ENCODE results near the gene UBXN7. TPM values are rescaled to one million over a fixed set of nuclear protein-coding genes. Genes with fewer than 3 reads are reported as not detected.

UBXN7 gene
- total and polyA plus RNA-seq, 2 of the 13 experiments (the other 11 are each of a cell fraction or from before 2014, with no cell fraction given), result 12.5 to 15.9 TPM

DNA sequence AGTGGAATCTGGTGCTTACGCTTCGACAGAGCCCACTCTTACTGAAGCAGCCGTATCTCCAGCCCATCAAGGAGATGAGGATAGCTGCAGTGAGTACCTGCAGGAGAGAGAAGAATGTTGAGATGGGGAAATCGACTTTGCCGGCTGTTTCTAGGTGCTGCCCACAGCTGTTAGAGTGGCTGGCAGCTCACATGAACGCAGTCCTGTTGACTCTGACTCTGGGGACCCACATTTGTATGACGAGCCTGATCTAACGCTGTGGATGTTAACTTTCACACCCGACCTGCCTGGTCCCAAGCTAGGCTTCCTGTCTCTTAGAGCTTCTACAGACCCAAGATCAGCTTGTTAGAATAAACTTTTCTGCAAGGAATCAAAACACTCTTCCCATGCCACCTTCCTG, 105.3 kb downstream of the UBXN7 start:
- no peak for DNase-seq (ENCODE audit: low spot score)
- Histone ChIP-seq H3K79me2 (ENCODE audit: insufficient read depth, low read length) (no peaks in the 10 kb centered on the region), H3K9ac (ENCODE audit: insufficient read depth, low read depth, low read length) (no peak overlapping the region), H3K27ac (ENCODE audit: extremely low read length, insufficient read depth, low read length) (no peak overlapping the region), H3K4me2 (ENCODE audit: low read depth, low read length) (no peak overlapping the region), H3K4me3 (replicated peaks in 1 of 3; ENCODE audit: insufficient read depth in 1 of 3, low read depth in 2 of 3, low read length in 3 of 3) (no peak overlapping the region), H3K9me3 (ENCODE audit: low read length) (no peaks in the 10 kb centered on the region), H3K4me1 (ENCODE audit: insufficient read depth, low read length) (no peaks in the 10 kb centered on the region), H4K20me1 (ENCODE audit: insufficient read depth, low read length) (no peaks in the 10 kb centered on the region), H2AFZ (ENCODE audit: low read length) (no peak overlapping the region), H3K36me3 (replicated peaks in 1 of 2; ENCODE audit: control insufficient read depth in 1 of 2, insufficient read depth in 2 of 2, low read length in 2 of 2) (no peaks in the 10 kb centered on the region; a peak in 1 of 5 replicates), H3K27me3 (ENCODE audit: control insufficient read depth in 1 of 2, insufficient read depth in 2 of 2, low read length in 2 of 2) (no peaks in the 10 kb centered on the region)
- ChIA-PET CTCF (ENCODE audit: low intra/inter-chr PET ratio, low total read pairs) (no interaction called here), POLR2A (interaction anchor here (1.0 kb wide), 1 partner anchor 9 kb away, joined by 3 read pairs; the partner anchor contains the start of gene DYNLT2B)
- FAIRE-seq, result no peak
- in situ Hi-C loops (cut with HindIII; ENCODE audit: extremely low pct_ligation_motif_present, low pct_unique_long_range_greater_than_20kb) (no loop called here), intact Hi-C loops (cut with micrococcal nuclease; ENCODE audit: unreplicated experiment) (no loop called here)
- WGBS (ENCODE audit: low lambda C conversion rate), result 67% methylated on average over 9 of the region's 9 CpGs
- TF ChIP-seq ZSCAN20 (CRISPR knock-in tag; IDR thresholded peaks at IDR 0.05; ENCODE audit: borderline replicate concordance) (no peak), NFE2 (CRISPR knock-in tag; IDR thresholded peaks at IDR 0.05) (no peak), SMC3 (IDR thresholded peaks at IDR 0.05; ENCODE audit: low read length) (no peak), ELF1 (CRISPR knock-in tag; IDR thresholded peaks at IDR 0.05) (no peak), ZNF263 (CRISPR knock-in tag; IDR thresholded peaks at IDR 0.05) (no peak), TARDBP (CRISPR knock-in tag; IDR thresholded peaks at IDR 0.05) (no peak), ZNF382 (CRISPR knock-in tag; IDR thresholded peaks at IDR 0.05; ENCODE audit: borderline replicate concordance) (no peak), SMAD9 (CRISPR knock-in tag; IDR thresholded peaks at IDR 0.05) (no peak), ZNF781 (CRISPR knock-in tag; IDR thresholded peaks at IDR 0.05; ENCODE audit: borderline replicate concordance, not compliant biosample characterization) (no peak), KDM6A (CRISPR knock-in tag; IDR thresholded peaks at IDR 0.05; ENCODE audit: low read depth) (no peak), ZFX (CRISPR knock-in tag; IDR thresholded peaks at IDR 0.05; ENCODE audit: low read depth) (no peak), KLF16 (CRISPR knock-in tag; IDR thresholded peaks at IDR 0.05) (no peak), NPAS2 (CRISPR knock-in tag; IDR thresholded peaks at IDR 0.05; ENCODE audit: borderline replicate concordance) (no peak), NCOR1 (IDR thresholded peaks at IDR 0.05; ENCODE audit: borderline replicate concordance, low read length) (no peak), ZSCAN31 (CRISPR knock-in tag; IDR thresholded peaks at IDR 0.05; ENCODE audit: low read depth) (no peak)
- TF ChIP-seq, protein P1, sequence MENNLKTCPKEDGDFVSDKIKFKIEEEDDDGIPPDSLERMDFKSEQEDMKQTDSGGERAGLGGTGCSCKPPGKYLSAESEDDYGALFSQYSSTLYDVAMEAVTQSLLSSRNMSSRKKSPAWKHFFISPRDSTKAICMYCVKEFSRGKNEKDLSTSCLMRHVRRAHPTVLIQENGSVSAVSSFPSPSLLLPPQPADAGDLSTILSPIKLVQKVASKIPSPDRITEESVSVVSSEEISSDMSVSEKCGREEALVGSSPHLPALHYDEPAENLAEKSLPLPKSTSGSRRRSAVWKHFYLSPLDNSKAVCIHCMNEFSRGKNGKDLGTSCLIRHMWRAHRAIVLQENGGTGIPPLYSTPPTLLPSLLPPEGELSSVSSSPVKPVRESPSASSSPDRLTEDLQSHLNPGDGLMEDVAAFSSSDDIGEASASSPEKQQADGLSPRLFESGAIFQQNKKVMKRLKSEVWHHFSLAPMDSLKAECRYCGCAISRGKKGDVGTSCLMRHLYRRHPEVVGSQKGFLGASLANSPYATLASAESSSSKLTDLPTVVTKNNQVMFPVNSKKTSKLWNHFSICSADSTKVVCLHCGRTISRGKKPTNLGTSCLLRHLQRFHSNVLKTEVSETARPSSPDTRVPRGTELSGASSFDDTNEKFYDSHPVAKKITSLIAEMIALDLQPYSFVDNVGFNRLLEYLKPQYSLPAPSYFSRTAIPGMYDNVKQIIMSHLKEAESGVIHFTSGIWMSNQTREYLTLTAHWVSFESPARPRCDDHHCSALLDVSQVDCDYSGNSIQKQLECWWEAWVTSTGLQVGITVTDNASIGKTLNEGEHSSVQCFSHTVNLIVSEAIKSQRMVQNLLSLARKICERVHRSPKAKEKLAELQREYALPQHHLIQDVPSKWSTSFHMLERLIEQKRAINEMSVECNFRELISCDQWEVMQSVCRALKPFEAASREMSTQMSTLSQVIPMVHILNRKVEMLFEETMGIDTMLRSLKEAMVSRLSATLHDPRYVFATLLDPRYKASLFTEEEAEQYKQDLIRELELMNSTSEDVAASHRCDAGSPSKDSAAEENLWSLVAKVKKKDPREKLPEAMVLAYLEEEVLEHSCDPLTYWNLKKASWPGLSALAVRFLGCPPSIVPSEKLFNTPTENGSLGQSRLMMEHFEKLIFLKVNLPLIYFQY (CRISPR knock-in tag; IDR thresholded peaks at IDR 0.05; ENCODE audit: borderline replicate concordance), result no peak
- TF ChIP-seq, protein P2, sequence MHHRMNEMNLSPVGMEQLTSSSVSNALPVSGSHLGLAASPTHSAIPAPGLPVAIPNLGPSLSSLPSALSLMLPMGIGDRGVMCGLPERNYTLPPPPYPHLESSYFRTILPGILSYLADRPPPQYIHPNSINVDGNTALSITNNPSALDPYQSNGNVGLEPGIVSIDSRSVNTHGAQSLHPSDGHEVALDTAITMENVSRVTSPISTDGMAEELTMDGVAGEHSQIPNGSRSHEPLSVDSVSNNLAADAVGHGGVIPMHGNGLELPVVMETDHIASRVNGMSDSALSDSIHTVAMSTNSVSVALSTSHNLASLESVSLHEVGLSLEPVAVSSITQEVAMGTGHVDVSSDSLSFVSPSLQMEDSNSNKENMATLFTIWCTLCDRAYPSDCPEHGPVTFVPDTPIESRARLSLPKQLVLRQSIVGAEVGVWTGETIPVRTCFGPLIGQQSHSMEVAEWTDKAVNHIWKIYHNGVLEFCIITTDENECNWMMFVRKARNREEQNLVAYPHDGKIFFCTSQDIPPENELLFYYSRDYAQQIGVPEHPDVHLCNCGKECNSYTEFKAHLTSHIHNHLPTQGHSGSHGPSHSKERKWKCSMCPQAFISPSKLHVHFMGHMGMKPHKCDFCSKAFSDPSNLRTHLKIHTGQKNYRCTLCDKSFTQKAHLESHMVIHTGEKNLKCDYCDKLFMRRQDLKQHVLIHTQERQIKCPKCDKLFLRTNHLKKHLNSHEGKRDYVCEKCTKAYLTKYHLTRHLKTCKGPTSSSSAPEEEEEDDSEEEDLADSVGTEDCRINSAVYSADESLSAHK (CRISPR knock-in tag; IDR thresholded peaks at IDR 0.05; ENCODE audit: borderline replicate concordance), result no peak
- TF ChIP-seq, protein P3, sequence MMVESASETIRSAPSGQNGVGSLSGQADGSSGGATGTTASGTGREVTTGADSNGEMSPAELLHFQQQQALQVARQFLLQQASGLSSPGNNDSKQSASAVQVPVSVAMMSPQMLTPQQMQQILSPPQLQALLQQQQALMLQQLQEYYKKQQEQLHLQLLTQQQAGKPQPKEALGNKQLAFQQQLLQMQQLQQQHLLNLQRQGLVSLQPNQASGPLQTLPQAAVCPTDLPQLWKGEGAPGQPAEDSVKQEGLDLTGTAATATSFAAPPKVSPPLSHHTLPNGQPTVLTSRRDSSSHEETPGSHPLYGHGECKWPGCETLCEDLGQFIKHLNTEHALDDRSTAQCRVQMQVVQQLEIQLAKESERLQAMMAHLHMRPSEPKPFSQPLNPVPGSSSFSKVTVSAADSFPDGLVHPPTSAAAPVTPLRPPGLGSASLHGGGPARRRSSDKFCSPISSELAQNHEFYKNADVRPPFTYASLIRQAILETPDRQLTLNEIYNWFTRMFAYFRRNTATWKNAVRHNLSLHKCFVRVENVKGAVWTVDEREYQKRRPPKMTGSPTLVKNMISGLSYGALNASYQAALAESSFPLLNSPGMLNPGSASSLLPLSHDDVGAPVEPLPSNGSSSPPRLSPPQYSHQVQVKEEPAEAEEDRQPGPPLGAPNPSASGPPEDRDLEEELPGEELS (CRISPR knock-in tag; IDR thresholded peaks at IDR 0.05), result no peak
- no TSS peak for BruUV-seq (replicated peaks)
- ATAC-seq, result peak; percentile 41
